ENCODE data around the gene VTI1B. TPM values are rescaled to one million over a fixed set of nuclear protein-coding genes. Genes with fewer than 3 reads are reported as not detected.
A peak's percentile ranks its signal among the peaks of the same experiment; 100 is the strongest.

The VTI1B gene
- total and polyA plus RNA-seq, 3 experiments from 2014 or later = 81.4 to 94.4 (median 93.7) TPM

DNA sequence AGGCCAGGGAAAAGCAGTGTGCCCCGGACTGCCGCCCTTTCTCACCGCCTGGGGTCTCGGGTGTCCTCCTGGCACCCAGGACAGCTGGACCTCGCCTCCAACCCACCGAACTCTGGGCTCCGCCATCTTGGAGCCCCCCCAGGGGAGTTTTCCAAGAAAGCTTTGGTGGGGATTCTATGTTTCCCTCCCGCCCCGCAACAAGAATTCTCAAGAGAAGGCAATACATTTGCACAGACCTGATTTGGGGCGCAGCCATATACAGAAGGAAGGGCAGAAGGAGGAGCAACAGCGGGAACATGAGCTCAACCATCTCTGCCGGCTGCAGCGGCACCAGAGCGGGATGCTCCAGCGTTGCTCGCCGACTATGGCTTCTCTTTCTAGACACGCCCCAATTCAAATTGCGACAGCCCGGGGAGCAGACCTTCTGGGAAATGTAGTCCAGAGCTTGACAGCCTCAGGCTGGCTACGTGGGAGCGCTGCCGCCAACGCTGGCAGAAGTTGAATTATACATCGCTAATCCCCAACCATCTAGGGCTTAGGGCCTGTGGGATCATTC, 21.0 kb upstream of the VTI1B start, which contains the start of gene RDH11:
TSS of gene RDH11 (minus strand) at position 371 of the 556 bp plus-strand sequence. CDS start at position 310, 61 bp downstream.
- peaks cover 9% of the 10 kb centered on the region for H3K4me1 ChIP-seq (ENCODE audit: insufficient read depth, low read length)
- Mint-ChIP-seq H3K36me3 (peaks cover 0 to 34% (median 3%) of the 10 kb centered on the region in 3 donors), H3K4me3 (peak within 1 kb of the TSS; percentile 88 to 97 (median 90)), H3K9me3 (no peaks in the 10 kb centered on the region), H3K27me3 (peaks cover 0 to 2% of the 10 kb centered on the region in 2 donors), H3K27ac (peak within 1 kb of the TSS; percentile 84 to 96 (median 94)), H3K4me1 (peaks cover 16 to 40% (median 28%) of the 10 kb centered on the region in 3 donors)
- H3K9me3 ChIP-seq (ENCODE audit: low read length) = no peaks in the 10 kb centered on the region
- H3K27me3 ChIP-seq (ENCODE audit: insufficient read depth, low read length, poor library complexity, severe bottlenecking) = no peaks in the 10 kb centered on the region
- peak; percentile 68 to 88 (median 80) for DNase-seq
- peak within 1 kb of the TSS; percentile 84 for H3K27ac ChIP-seq (ENCODE audit: low read depth, low read length)
- peaks cover 20% of the 10 kb centered on the region for H3K36me3 ChIP-seq (ENCODE audit: insufficient read depth, low read length)
- POLR2A ChIA-PET = interaction anchor here (0.5 to 1.7 kb wide), 7 partner anchors 19 to 1336 kb away, joined by 3 to 9 read pairs (median 3); partner anchors contain the start of genes PIGH, VTI1B and ZFYVE26
- CTCF ChIA-PET = interaction anchor here (0.9 to 2.0 kb wide), 6 partner anchors 9 to 336 kb away, joined by 3 to 15 read pairs (median 4); partner anchors contain the start of genes ATP6V1D, EIF2S1, PIGH and VTI1B
- peak within 1 kb of the TSS; percentile 76 for H3K4me3 ChIP-seq (ENCODE audit: low read length)

DNA sequence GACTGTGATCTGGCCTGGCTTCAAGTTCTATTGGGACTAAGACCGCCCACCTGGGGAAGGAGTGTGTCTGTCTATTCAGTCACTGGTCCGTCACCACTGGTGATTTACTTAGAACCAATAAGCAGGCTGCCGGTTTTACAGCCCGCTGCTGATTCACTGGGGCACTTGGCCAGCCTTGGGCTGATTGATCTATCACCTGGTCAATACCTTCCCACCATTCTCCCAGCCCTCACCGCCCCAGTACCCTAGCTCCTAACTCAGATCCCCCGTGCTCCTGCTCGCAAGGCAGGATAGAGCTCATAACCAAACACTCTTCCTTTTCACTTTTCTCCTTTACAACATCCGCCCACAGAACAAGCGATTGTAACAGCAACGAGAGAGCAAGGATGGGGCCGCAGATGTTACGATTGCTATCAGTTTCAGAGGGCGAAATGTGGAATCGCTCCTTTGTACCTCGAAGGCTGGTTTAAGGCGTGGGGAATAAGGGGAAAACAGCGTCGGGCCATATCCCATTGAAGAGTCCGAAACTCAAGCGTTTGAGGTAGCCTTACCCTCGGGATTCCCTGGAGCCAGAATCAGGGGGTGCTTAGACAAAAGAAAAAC, 20.5 kb upstream of the VTI1B start:
- peaks cover 0 to 2% of the 10 kb centered on the region in 2 donors for H3K27me3 Mint-ChIP-seq
- POLR2A ChIA-PET = interaction anchor here (1.0 to 1.7 kb wide), 4 partner anchors 20 to 122 kb away, joined by 3 to 9 read pairs (median 6); partner anchors contain the start of genes PIGH, VTI1B and ZFYVE26
- peak overlapping the region; percentile 88 to 97 (median 90) for H3K4me3 Mint-ChIP-seq
- H3K9me3 Mint-ChIP-seq = no peaks in the 10 kb centered on the region
- peak; percentile 50 to 74 (median 61) for DNase-seq
- H3K4me1 Mint-ChIP-seq = peaks cover 16 to 40% (median 28%) of the 10 kb centered on the region in 3 donors
- Histone ChIP-seq H3K27ac (ENCODE audit: low read depth, low read length) (peak overlapping the region; percentile 84), H3K4me3 (ENCODE audit: low read length) (peak overlapping the region; percentile 76), H3K36me3 (ENCODE audit: insufficient read depth, low read length) (peaks cover 26% of the 10 kb centered on the region), H3K4me1 (ENCODE audit: insufficient read depth, low read length) (peaks cover 9% of the 10 kb centered on the region), H3K9me3 (ENCODE audit: low read length) (no peaks in the 10 kb centered on the region), H3K27me3 (ENCODE audit: insufficient read depth, low read length, poor library complexity, severe bottlenecking) (no peaks in the 10 kb centered on the region)
- H3K36me3 Mint-ChIP-seq = peaks cover 0 to 40% (median 7%) of the 10 kb centered on the region in 3 donors
- H3K27ac Mint-ChIP-seq = peak overlapping the region; percentile 84 to 96 (median 94)
- CTCF ChIA-PET = interaction anchor here (0.7 to 2.0 kb wide), 7 partner anchors 9 to 335 kb away, joined by 3 to 15 read pairs (median 4); partner anchors contain the start of genes ATP6V1D, EIF2S1, PIGH and VTI1B

DNA sequence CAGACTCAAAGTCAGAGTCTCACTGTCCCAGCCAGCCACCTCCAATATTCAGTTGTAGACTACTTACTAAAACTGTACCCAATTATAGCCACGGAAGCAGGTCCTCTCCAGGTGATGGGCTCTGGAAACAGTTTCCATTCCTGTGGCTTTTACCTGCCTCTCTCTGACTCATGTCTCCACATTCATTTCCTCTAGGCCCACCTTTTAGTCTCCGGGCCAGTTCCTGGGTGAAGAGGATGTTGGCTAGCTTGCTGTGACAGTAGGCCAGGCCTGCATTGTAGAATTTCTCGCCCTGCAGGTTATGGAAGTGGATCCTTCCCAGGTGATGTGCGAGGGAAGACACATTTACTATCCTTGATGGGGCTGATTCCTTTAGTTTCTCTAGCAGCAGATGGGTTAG, 15.6 kb upstream of the VTI1B start:
- Mint-ChIP-seq H3K4me1 (peaks cover 9 to 40% (median 24%) of the 10 kb centered on the region in 3 donors), H3K27ac (peak overlapping the region in 3 of 8 donors; percentile 0 to 53 (median 19)), H3K36me3 (peaks cover 8 to 76% (median 23%) of the 10 kb centered on the region in 3 donors), H3K9me3 (no peaks in the 10 kb centered on the region), H3K4me3 (peak overlapping the region in 1 of 7 donors; percentile 51), H3K27me3 (no peaks in the 10 kb centered on the region)
- peaks cover 47% of the 10 kb centered on the region for H3K36me3 ChIP-seq (ENCODE audit: insufficient read depth, low read length)
- peaks cover 9% of the 10 kb centered on the region for H3K4me1 ChIP-seq (ENCODE audit: insufficient read depth, low read length)
- H3K27ac ChIP-seq (ENCODE audit: low read depth, low read length) = no peak overlapping the region
- no peak for DNase-seq
- CTCF ChIA-PET = interaction anchor here (1.7 kb wide), 1 partner anchor 33 kb away, joined by 3 read pairs; no protein-coding TSS in a partner anchor
- POLR2A ChIA-PET = no interaction called here
- no peaks in the 10 kb centered on the region for H3K9me3 ChIP-seq (ENCODE audit: low read length)
- no peak overlapping the region for H3K4me3 ChIP-seq (ENCODE audit: low read length)
- H3K27me3 ChIP-seq (ENCODE audit: insufficient read depth, low read length, poor library complexity, severe bottlenecking) = no peaks in the 10 kb centered on the region

DNA sequence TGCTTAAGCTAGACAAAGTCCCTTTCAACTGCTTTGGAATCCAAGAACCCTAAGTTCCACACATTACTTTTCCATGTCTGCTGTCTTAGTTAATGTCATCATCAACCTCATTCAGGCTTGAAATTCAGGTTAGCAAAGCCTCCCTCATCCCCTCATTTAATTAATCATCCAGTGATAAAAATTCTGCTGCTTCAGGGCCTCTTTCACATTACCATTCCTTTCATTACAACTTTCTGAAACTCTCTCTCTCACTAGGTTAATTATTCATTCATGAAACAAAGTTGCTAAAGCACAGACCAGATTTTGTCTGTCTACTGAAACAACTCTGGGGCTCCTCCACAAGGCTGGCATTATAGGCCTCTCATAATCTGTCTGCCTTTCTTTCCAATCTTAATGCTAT, 9.4 kb upstream of the VTI1B start:
- peak overlapping the region in 3 of 8 donors; percentile 23 to 72 (median 50) for H3K27ac Mint-ChIP-seq
- CTCF ChIA-PET = interaction anchor here (0.6 kb wide), 1 partner anchor 17 kb away, joined by 3 read pairs; no protein-coding TSS in a partner anchor

DNA sequence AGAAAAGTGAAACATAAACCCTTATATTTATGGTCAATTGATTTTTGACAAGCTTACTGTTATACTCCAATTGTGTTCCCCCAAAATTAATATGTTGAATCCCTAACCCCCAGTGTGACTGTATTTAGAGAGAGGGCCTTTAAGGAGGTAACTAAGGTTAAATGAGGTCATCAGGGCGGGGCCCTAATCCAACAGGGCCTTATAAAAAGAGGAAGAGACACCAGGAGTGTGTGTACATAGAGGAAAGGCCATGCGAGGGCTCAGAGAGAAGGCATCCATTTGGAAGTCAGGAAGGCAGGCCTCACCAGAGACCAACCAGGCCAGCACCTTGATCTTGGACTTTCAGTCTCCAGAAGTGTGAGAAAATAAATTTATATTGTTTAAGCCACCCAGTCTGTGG, 6.5 kb upstream of the VTI1B start:
- no peaks in the 10 kb centered on the region for H3K9me3 Mint-ChIP-seq
- POLR2A ChIA-PET = no interaction called here
- DNase-seq = no peak
- peaks cover 6% of the 10 kb centered on the region for H3K36me3 ChIP-seq (ENCODE audit: insufficient read depth, low read length)
- peaks cover 0 to 72% (median 16%) of the 10 kb centered on the region in 3 donors for H3K36me3 Mint-ChIP-seq
- H3K27me3 ChIP-seq (ENCODE audit: insufficient read depth, low read length, poor library complexity, severe bottlenecking) = no peaks in the 10 kb centered on the region
- H3K27me3 Mint-ChIP-seq = peaks cover 0 to 1% of the 10 kb centered on the region in 2 donors
- no peaks in the 10 kb centered on the region for H3K4me1 ChIP-seq (ENCODE audit: insufficient read depth, low read length)
- peak overlapping the region in 2 of 8 donors; percentile 60 to 74 for H3K27ac Mint-ChIP-seq
- no peak overlapping the region for H3K4me3 ChIP-seq (ENCODE audit: low read length)
- no peaks in the 10 kb centered on the region for H3K9me3 ChIP-seq (ENCODE audit: low read length)
- no peak overlapping the region for H3K4me3 Mint-ChIP-seq
- CTCF ChIA-PET = interaction anchor here (2.1 kb wide), 1 partner anchor 96 kb away, joined by 4 read pairs; no protein-coding TSS in a partner anchor
- peaks cover 12 to 41% (median 32%) of the 10 kb centered on the region in 3 donors for H3K4me1 Mint-ChIP-seq
- peak overlapping the region; percentile 43 for H3K27ac ChIP-seq (ENCODE audit: low read depth, low read length)

More for the DNA sequence above, 9.4 kb upstream of the VTI1B start:
- Histone ChIP-seq H3K4me1 (ENCODE audit: insufficient read depth, low read length) (no peaks in the 10 kb centered on the region), H3K27me3 (ENCODE audit: insufficient read depth, low read length, poor library complexity, severe bottlenecking) (no peaks in the 10 kb centered on the region), H3K4me3 (ENCODE audit: low read length) (no peak overlapping the region), H3K27ac (ENCODE audit: low read depth, low read length) (no peak overlapping the region), H3K9me3 (ENCODE audit: low read length) (no peaks in the 10 kb centered on the region), H3K36me3 (ENCODE audit: insufficient read depth, low read length) (peaks cover 15% of the 10 kb centered on the region)
- peaks cover 2 to 76% (median 25%) of the 10 kb centered on the region in 3 donors for H3K36me3 Mint-ChIP-seq
- no peak overlapping the region for H3K4me3 Mint-ChIP-seq
- H3K4me1 Mint-ChIP-seq = peaks cover 6 to 27% (median 26%) of the 10 kb centered on the region in 3 donors
- DNase-seq = no peak
- H3K27me3 Mint-ChIP-seq = peaks cover 0 to 1% of the 10 kb centered on the region in 2 donors
- POLR2A ChIA-PET = no interaction called here
- no peaks in the 10 kb centered on the region for H3K9me3 Mint-ChIP-seq

DNA sequence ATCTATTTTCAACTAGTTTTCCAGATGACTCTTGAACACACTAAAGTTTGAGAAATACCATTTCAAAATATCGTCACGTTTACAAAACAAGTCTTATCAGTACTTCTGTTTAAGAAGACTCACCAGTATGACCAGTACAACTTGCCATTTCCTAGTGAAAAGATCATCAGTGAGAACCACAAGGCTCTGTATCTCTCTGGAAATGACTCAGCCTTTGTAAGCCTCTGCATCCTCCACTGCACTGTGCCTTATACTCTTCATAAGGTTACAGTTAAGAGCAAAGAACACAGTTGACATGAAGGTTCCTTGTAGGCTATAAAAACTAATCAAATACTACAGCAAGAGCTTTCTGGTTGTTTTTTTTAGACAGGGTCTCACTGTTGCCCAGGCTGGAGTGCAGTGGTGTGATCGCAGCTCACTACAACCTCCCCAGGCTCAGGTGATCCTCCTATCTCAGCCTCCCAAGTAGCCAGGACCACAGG, 5.7 kb upstream of the VTI1B start:
- Mint-ChIP-seq H3K36me3 (peaks cover 0 to 65% (median 13%) of the 10 kb centered on the region in 3 donors), H3K27ac (peak overlapping the region in 1 of 8 donors; percentile 33), H3K9me3 (no peaks in the 10 kb centered on the region), H3K4me3 (no peak overlapping the region), H3K27me3 (peaks cover 0 to 1% of the 10 kb centered on the region in 2 donors), H3K4me1 (peaks cover 12 to 41% (median 38%) of the 10 kb centered on the region in 3 donors)
- peak overlapping the region; percentile 43 for H3K27ac ChIP-seq (ENCODE audit: low read depth, low read length)
- H3K9me3 ChIP-seq (ENCODE audit: low read length) = no peaks in the 10 kb centered on the region
- CTCF ChIA-PET = no interaction called here
- no peak for DNase-seq
- H3K4me1 ChIP-seq (ENCODE audit: insufficient read depth, low read length) = peaks cover 4% of the 10 kb centered on the region
- H3K4me3 ChIP-seq (ENCODE audit: low read length) = no peak overlapping the region
- H3K36me3 ChIP-seq (ENCODE audit: insufficient read depth, low read length) = peaks cover 6% of the 10 kb centered on the region
- H3K27me3 ChIP-seq (ENCODE audit: insufficient read depth, low read length, poor library complexity, severe bottlenecking) = no peaks in the 10 kb centered on the region
- POLR2A ChIA-PET = no interaction called here

DNA sequence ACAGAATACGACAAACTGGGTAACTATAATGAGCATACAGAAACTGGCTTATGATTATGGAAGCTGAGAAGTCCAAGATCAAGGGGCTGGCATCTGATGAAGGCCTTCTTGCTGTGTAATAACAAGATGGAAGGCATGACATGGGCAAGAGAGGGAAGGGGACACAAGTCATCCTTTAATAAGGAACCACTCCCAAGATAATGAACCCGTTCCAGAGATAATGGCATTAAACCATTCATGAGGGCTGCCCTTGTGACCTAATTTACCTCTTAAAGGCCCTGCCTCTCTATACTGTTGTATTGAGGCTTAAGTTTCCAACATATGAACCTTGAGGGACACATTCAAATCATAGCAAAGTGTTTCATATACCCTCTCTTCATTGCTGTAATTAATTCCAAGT, 4.6 kb upstream of the VTI1B start:
- Mint-ChIP-seq H3K36me3 (peaks cover 0 to 57% (median 8%) of the 10 kb centered on the region in 3 donors), H3K27me3 (peaks cover 0 to 1% of the 10 kb centered on the region in 2 donors), H3K27ac (peak overlapping the region in 1 of 8 donors; percentile 54), H3K4me1 (peaks cover 12 to 41% (median 35%) of the 10 kb centered on the region in 3 donors), H3K9me3 (no peaks in the 10 kb centered on the region), H3K4me3 (no peak overlapping the region)
- peaks cover 7% of the 10 kb centered on the region for H3K4me1 ChIP-seq (ENCODE audit: insufficient read depth, low read length)
- H3K27me3 ChIP-seq (ENCODE audit: insufficient read depth, low read length, poor library complexity, severe bottlenecking) = no peaks in the 10 kb centered on the region
- POLR2A ChIA-PET = no interaction called here
- no peaks in the 10 kb centered on the region for H3K9me3 ChIP-seq (ENCODE audit: low read length)
- H3K4me3 ChIP-seq (ENCODE audit: low read length) = no peak overlapping the region
- CTCF ChIA-PET = interaction anchor here (1.8 kb wide), 1 partner anchor 12 kb away, joined by 5 read pairs; no protein-coding TSS in a partner anchor
- no peak overlapping the region for H3K27ac ChIP-seq (ENCODE audit: low read depth, low read length)
- H3K36me3 ChIP-seq (ENCODE audit: insufficient read depth, low read length) = no peaks in the 10 kb centered on the region
- no peak for DNase-seq
